ENCODE measurements around the gene AP4E1. TPM values are rescaled to one million over a fixed set of nuclear protein-coding genes. Genes with fewer than 3 reads are reported as not detected.

The AP4E1 gene
- polyA plus RNA-seq (2011; rRNA removed) (1.8 and 4.2 TPM in 2 replicates), polyA minus RNA-seq (2011; rRNA and poly(A)+ RNA removed) (3.2 and 3.7 TPM in 2 replicates)

GRCh38 chr15:50908209-50909009, at the start of gene AP4E1:
TSS of gene AP4E1 (plus strand) at chr15:50908683. CDS start at chr15:50908779, 96 bp downstream.
- TF ChIP-seq, protein P1, sequence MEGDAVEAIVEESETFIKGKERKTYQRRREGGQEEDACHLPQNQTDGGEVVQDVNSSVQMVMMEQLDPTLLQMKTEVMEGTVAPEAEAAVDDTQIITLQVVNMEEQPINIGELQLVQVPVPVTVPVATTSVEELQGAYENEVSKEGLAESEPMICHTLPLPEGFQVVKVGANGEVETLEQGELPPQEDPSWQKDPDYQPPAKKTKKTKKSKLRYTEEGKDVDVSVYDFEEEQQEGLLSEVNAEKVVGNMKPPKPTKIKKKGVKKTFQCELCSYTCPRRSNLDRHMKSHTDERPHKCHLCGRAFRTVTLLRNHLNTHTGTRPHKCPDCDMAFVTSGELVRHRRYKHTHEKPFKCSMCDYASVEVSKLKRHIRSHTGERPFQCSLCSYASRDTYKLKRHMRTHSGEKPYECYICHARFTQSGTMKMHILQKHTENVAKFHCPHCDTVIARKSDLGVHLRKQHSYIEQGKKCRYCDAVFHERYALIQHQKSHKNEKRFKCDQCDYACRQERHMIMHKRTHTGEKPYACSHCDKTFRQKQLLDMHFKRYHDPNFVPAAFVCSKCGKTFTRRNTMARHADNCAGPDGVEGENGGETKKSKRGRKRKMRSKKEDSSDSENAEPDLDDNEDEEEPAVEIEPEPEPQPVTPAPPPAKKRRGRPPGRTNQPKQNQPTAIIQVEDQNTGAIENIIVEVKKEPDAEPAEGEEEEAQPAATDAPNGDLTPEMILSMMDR (IDR thresholded peaks at IDR 0.05; ENCODE audit: insufficient read depth, low read depth, low read length), result peak; percentile 89
- H3K36me3 ChIP-seq (ENCODE audit: control insufficient read depth, insufficient read depth, low read length), result no peaks in the 10 kb centered on the region
- peak within 1 kb of the TSS; percentile 98 for H3K4me3 ChIP-seq (ENCODE audit: low read depth, low read length)
- ChIA-PET POLR2A (no interaction called here), CTCF (interaction anchor here (0.7 to 3.0 kb wide), 19 partner anchors 9 to 413 kb away, joined by 3 to 12 read pairs (median 4); no protein-coding TSS in a partner anchor)
- peak; percentile 66 for DNase-seq (ENCODE audit: low read depth)
- H3K27me3 ChIP-seq (ENCODE audit: control insufficient read depth, insufficient read depth, low read length), result no peaks in the 10 kb centered on the region

- TF ChIP-seq, protein P1 (IDR thresholded peaks at IDR 0.05; ENCODE audit: insufficient read depth, low read depth, low read length), result no peak
- ChIA-PET CTCF (interaction anchor here (0.9 kb wide), 1 partner anchor 16 kb away, joined by 3 read pairs; no protein-coding TSS in a partner anchor), POLR2A (no interaction called here)
Measured at GRCh38 chr15:50860824-50861223, 47.7 kb upstream of the AP4E1 start.

GRCh38 chr15:50862553-50862952, 45.9 kb upstream of the AP4E1 start:
- no peak overlapping the region for H3K4me3 ChIP-seq (ENCODE audit: low read depth, low read length)
- POLR2A ChIA-PET, result no interaction called here
- 0 out of 2 replicates have a peak, but pooled peaks cover 2% of the 10 kb centered on the region for H3K27me3 ChIP-seq (ENCODE audit: control insufficient read depth, insufficient read depth, low read length)
- H3K36me3 ChIP-seq (ENCODE audit: control insufficient read depth, insufficient read depth, low read length), result no peaks in the 10 kb centered on the region
- no peak for DNase-seq (ENCODE audit: low read depth)
- TF ChIP-seq, protein P1 (IDR thresholded peaks at IDR 0.05; ENCODE audit: insufficient read depth, low read depth, low read length), result no peak
- CTCF ChIA-PET, result interaction anchor here (0.7 to 3.1 kb wide), 2 partner anchors 14 to 260 kb away, joined by 3 to 17 read pairs; no protein-coding TSS in a partner anchor

More at GRCh38 chr15:50860824-50861223, 47.7 kb upstream of the AP4E1 start:
- DNase-seq (ENCODE audit: low read depth), result no peak
- H3K4me3 ChIP-seq (ENCODE audit: low read depth, low read length), result no peak overlapping the region
- 0 out of 2 replicates have a peak, but pooled peaks cover 2% of the 10 kb centered on the region for H3K27me3 ChIP-seq (ENCODE audit: control insufficient read depth, insufficient read depth, low read length)
- H3K36me3 ChIP-seq (ENCODE audit: control insufficient read depth, insufficient read depth, low read length), result no peaks in the 10 kb centered on the region

DNA sequence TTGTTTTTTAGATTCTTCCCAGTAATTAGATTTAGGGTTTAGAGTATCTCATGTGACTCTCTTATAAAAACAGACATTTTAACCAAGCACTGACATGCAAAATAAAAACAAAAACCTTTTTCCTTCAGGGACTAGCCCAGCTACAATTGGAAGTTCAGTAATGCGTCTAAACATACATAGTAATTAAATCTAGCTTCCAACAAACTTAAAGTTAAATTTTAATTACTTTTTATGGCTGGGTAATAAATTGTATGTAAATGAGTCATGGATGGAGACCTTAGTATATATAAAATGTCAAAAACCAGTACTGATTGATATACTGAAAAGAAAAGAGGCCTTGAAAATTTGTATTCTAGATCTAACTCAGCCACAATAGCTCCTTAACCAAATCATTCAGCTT, 43.6 kb upstream of the AP4E1 start:
- DNase-seq (ENCODE audit: low read depth), result no peak
- TF ChIP-seq, protein P1 (IDR thresholded peaks at IDR 0.05; ENCODE audit: insufficient read depth, low read depth, low read length), result no peak
- POLR2A ChIA-PET, result no interaction called here
- CTCF ChIA-PET, result interaction anchor here (3.1 kb wide), 1 partner anchor 11 kb away, joined by 17 read pairs; no protein-coding TSS in a partner anchor
- 0 out of 2 replicates have a peak, but pooled peaks cover 2% of the 10 kb centered on the region for H3K27me3 ChIP-seq (ENCODE audit: control insufficient read depth, insufficient read depth, low read length)
- H3K36me3 ChIP-seq (ENCODE audit: control insufficient read depth, insufficient read depth, low read length), result no peaks in the 10 kb centered on the region
- H3K4me3 ChIP-seq (ENCODE audit: low read depth, low read length), result no peak overlapping the region

Data from BJ (cell line).